ENCODE data around the gene SHROOM4. TPM values are rescaled to one million over a fixed set of nuclear protein-coding genes. Genes with fewer than 3 reads are reported as not detected.
A peak's percentile ranks its signal among the peaks of the same experiment; 100 is the strongest.

Gene SHROOM4, protein sequence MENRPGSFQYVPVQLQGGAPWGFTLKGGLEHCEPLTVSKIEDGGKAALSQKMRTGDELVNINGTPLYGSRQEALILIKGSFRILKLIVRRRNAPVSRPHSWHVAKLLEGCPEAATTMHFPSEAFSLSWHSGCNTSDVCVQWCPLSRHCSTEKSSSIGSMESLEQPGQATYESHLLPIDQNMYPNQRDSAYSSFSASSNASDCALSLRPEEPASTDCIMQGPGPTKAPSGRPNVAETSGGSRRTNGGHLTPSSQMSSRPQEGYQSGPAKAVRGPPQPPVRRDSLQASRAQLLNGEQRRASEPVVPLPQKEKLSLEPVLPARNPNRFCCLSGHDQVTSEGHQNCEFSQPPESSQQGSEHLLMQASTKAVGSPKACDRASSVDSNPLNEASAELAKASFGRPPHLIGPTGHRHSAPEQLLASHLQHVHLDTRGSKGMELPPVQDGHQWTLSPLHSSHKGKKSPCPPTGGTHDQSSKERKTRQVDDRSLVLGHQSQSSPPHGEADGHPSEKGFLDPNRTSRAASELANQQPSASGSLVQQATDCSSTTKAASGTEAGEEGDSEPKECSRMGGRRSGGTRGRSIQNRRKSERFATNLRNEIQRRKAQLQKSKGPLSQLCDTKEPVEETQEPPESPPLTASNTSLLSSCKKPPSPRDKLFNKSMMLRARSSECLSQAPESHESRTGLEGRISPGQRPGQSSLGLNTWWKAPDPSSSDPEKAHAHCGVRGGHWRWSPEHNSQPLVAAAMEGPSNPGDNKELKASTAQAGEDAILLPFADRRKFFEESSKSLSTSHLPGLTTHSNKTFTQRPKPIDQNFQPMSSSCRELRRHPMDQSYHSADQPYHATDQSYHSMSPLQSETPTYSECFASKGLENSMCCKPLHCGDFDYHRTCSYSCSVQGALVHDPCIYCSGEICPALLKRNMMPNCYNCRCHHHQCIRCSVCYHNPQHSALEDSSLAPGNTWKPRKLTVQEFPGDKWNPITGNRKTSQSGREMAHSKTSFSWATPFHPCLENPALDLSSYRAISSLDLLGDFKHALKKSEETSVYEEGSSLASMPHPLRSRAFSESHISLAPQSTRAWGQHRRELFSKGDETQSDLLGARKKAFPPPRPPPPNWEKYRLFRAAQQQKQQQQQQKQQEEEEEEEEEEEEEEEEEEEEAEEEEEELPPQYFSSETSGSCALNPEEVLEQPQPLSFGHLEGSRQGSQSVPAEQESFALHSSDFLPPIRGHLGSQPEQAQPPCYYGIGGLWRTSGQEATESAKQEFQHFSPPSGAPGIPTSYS (N-terminal part only)
- total RNA-seq, result 11.4 TPM

DNA sequence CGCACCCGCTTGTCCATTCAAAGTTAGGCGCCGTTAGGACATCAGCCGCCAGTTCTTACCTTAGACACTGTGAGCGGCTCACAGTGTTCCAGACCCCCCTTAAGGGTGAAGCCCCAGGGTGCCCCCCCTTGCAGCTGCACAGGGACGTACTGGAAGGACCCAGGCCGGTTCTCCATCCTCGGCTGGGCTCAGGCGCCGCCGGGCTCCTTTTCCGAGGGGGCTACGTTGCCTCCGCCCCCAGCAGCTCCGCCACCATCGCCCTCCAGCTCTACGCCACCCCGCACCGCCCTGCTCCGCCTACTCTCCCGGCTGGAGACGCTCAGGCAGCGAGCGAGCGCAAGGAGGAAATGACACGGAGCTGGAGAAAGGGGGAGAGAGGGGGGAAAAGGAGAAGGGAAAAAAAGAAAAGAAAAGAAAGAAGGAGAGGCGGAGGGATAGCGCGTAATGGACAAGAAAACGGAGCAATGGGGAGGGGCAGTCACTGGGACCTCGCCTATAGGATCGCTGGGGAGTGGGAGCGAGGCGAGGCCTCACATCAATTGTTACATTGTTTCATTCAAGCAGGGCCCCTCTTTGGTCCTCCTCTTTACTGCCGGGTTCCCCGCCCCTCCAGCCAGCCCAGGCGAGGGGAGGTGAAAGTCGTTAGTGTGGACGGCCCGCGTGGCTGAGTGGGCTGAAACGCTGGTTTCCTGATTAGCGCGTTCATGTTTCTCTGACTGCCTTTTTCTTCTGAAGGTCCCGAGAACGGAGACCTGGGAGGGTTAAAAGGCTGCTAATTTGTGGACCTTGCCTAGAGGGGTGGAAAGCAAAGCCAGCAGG lies at the start of gene SHROOM4:
TSS of gene SHROOM4 (minus strand) at position 352 of the 819 bp plus-strand sequence. CDS start at position 176, 176 bp downstream.
- intact Hi-C loops (cut with DNase I), result no loop called here
- DNase-seq (ENCODE audit: low spot score), result peak; percentile 69
- peak; percentile 95 for ATAC-seq

DNA sequence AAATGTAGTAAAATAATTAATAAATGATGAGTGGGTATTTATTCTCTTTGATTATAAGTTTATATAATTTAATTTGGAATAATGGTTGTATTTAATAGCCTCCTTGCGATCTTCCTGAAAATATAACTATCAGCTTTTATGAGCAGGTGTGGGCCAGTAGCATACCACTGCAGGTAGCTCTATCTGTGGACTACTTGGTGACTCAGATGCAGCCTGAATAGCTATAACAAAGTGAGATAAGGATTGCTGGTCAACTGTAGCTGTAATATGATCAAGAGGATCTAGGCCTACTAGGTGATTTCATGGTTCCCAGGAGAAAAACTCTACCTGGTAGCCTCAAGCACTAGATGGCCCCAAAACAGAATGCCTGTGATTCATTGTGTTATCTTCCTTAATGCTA lies 49.5 kb upstream of the SHROOM4 start:
- ATAC-seq (no peak), DNase-seq (ENCODE audit: low spot score) (no peak)
- intact Hi-C loops (cut with DNase I), result no loop called here

DNA sequence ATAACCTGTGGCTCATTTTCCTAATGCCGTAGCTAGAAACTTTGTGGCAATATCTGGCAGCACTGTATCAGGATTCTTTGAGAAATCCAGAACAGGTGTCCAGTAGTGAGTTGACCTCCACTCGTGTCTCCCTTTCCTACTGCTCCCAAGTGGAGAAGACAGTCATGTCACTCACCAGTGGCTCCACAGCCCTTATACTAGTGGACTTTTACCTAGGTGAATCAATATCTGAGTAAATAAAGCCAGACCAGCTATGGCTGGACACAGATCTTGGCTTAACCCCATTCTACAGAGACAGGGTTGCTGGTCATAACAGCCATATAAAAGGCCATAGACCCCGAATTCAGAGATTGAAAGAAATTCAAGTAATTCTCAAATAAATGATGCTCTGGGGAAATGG lies 46.5 kb upstream of the SHROOM4 start:
- DNase-seq (ENCODE audit: low spot score) (no peak), ATAC-seq (no peak)
- intact Hi-C loops (cut with DNase I), result no loop called here

DNA sequence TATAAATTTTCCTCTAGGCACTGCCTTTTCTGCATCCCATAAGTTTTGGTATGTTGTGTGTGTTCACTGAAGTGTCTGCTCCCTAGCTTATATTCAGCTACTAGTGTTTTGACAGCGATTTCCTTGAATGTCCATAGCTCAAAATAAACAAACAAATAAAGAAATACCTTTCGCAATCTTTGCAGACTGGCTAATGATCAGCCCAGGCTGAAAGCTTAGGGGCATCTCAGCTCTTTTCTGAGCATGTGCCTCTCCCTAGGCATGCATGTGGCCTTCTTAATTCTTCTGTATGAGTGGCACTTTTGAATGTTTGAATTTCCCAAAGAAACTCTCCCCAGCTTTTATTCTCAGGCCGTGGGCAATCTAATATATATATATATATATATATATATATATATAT lies 44.6 kb upstream of the SHROOM4 start:
- ATAC-seq (no peak), DNase-seq (ENCODE audit: low spot score) (no peak)
- intact Hi-C loops (cut with DNase I), result no loop called here

DNA sequence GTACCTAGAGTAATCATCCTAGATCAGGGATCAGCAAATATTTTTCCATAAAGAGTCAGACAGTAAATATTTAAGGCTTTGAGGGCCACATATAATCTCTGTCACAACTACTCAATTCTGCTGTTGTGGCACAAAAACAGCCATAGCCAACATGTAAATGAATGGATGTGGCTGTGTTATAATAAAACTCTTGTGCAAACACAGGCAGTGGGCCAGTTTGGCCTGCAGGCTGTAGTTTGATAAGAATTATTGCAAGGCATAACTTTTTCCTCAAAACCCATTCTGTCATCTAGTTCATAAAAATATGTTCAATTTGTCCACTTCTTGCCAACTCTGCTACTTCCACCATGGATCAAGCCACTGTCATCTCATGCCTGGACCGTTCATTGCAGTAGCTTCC lies 39.4 kb upstream of the SHROOM4 start:
- DNase-seq (ENCODE audit: low spot score) (no peak), ATAC-seq (no peak)
- intact Hi-C loops (cut with DNase I), result no loop called here

DNA sequence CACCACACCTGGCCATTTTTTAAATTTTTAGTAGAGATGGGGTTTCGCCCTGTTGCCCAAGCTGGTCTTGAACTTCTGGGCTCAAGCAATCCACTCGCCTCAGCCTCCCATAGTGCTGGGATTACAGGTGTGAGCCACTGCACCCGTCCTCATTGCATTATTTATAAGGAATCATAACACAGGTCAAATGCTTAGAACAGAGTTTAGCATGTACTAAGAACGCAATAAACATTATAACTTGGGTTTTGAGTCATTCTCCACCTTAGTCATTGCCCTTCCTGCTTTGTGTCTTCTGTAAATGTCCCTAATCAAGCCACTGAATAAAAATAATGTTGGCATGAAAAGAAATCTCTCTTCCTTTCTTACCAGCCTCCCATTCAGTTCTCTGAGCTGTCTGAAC lies 38.5 kb upstream of the SHROOM4 start:
- DNase-seq (ENCODE audit: low spot score), result no peak
- no peak for ATAC-seq
- intact Hi-C loops (cut with DNase I), result no loop called here

DNA sequence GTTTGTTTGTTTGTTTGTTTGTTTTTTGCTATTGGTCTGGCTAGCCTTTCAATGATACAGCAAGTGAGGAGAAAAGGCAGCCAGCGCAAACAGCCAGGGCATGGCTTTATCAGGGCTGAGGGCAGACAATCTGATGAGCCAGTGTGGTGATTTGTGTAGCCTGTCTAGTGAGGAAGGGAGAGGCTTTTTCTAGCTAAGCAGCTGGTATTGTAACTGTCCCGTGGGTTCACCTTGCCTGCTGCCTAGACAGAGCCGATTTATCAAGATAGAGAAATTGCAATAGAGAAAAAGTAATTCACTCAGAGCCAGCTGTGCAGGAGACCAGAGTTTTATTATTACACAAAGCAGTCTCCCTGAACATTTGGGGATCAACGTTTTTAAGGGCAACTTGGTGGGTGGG lies 28.2 kb upstream of the SHROOM4 start:
- ATAC-seq, result no peak
- intact Hi-C loops (cut with DNase I), result no loop called here

DNA sequence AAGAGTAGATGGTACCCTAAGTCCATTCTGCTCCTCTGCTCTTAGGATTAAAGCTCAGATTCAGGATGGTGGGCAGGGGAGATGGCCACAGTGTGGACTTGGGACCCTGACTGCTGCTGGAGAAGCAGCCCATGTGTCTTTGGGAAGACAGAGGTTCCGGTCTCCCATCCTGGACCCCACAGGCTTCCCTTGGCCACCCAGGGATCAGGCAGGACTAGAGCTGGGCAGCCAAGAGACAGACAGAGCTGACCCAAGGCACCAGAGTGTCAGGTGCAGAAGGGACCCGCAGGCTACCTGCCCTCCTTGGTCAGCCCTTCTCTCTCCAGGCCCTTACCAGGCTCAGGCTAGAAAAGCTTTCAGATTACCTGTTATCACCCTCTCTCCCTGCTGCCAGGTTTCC lies 25.7 kb upstream of the SHROOM4 start:
- ATAC-seq (no peak), DNase-seq (ENCODE audit: low spot score) (no peak)
- intact Hi-C loops (cut with DNase I), result no loop called here

More for the DNA sequence above, 28.2 kb upstream of the SHROOM4 start:
- DNase-seq (ENCODE audit: low spot score), result no peak

DNA sequence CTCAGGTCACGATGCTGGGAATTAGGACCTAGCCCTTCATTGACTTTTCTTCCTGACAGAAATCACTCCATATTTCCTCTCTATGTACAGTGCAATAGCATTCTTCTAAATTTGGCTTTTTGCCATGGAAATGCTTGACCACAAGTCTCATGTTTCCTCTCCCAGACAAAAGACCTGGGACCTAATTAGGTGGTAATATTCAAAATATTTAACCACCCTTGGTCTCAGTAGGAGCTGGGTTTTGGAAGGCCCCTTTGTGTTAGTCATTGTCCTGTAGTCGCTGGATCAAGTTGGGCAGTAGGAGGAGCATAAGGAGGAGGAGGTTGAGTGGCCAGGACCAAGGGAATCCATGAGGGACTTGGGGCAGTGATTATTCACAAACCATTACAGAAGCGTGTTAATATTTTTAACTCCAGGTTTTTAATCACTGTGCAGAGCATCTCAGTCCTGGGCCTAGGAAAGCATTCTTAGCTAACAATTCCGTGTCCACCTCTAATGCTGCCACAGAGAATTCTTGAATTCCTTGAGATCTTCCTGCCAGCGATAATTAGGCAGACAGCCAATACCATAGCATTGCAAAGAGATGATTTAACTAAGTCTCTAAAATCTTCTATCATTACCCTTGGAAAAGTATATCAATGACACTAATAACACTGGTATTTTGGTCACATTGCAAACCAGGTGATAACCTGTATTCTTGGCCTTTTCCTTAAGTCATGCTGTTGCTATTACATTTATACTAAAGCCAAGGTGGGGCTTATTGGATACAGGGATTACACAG lies 25.0 kb upstream of the SHROOM4 start:
- ATAC-seq (no peak), DNase-seq (ENCODE audit: low spot score) (no peak)
- intact Hi-C loops (cut with DNase I), result no loop called here

DNA sequence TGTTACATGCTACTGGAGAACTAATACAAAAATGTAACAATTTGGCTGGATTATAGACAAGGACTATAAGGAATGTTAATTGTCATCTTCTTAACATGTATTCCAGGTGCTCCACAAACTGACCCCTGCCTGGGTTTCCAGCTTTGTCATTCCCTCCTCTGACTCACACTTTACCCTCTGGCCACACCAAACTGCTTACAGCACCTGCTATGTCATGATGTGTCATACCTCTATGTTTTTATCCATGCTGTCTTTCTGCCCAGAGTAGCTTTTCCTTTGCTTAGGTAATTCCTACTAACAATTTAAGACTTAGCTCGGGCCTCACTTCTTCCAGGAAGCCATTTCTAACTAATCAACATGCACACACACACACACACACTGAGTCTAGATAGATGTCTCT lies 14.0 kb upstream of the SHROOM4 start:
- DNase-seq (ENCODE audit: low spot score), result no peak
- intact Hi-C loops (cut with DNase I), result no loop called here
- no peak for ATAC-seq

DNA sequence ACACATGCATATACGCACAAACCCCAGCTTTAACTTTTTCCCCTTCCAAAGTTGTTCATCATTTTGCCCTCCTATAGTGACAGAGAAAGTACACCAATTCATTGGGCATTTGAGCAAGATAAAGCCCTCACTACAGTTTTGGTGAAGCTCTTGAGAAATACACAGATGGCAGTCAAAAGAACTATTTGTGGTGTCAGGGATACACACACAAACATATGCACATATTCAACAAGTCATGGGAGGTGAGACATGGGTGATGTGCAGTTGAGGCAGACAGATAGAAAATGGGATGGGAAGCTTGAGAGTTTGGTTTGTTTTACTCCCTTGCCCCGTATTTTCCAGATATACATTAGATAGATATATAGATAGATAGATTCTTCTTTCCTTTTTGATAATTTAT lies 11.8 kb upstream of the SHROOM4 start:
- DNase-seq (ENCODE audit: low spot score) (no peak), ATAC-seq (no peak)
- intact Hi-C loops (cut with DNase I), result no loop called here

DNA sequence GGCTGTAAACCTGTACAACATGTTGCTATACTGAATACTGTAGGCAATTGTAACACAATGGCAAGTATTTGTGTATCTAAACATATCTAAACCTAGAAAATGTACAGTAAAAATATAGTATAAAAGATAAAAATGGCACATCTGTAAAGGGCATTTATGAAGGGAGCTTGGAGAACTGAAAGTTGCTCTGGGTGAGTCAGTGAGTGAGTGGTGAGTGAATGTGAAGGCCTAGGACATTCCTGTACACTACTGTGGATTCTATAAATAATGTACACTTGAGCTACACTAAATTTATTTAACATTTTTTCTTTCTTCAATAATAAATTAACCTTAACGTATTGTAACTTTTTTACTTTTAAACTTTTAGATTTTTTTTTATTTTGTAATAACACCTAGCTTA lies 5.0 kb upstream of the SHROOM4 start:
- DNase-seq (ENCODE audit: low spot score) (no peak), ATAC-seq (no peak)
- intact Hi-C loops (cut with DNase I), result no loop called here

DNA sequence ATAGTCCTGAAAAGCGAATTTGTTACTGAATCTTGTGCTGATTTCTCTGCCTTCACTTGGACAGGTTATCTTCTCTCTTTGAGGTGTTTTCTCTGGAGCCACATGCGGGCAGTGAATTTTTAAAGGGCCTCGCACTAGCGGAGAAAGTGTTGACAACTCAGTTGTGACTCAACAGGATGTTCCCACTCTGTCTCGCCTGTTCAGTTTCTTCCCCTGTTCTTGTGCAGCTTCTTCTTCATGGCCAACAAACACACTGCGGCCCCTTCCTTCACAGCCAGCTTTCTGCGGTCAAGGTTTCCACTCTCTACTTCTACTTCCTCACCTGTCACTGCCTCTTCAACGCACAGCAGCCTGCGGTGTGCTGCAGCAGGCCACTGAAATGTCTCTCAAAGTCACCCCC lies 1.1 kb upstream of the SHROOM4 start:
- no peak for ATAC-seq
- no peak for DNase-seq (ENCODE audit: low spot score)
- intact Hi-C loops (cut with DNase I), result no loop called here

DNA sequence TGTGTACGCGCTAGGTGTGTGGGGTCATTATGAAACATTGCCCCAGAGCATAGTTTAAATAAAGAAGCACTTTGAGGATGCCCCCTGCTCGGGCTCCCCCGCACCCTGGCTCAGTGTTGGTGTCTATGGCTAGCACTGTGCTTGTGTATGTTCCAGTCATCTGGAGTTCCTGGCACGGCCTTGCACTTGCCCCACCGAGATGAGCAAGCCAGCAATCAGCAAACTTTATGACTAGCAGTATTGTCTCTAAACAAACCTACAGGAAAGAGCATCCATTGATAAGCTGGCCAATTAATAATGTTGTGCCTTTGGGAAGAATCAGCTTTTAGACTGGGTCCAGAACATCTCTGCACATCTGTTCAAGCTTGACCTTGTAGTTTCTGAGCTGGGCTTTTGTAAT lies 707 bp upstream of the SHROOM4 start:
- intact Hi-C loops (cut with DNase I), result no loop called here
- ATAC-seq (peak; percentile 38), DNase-seq (ENCODE audit: low spot score) (peak; percentile 47)

DNA sequence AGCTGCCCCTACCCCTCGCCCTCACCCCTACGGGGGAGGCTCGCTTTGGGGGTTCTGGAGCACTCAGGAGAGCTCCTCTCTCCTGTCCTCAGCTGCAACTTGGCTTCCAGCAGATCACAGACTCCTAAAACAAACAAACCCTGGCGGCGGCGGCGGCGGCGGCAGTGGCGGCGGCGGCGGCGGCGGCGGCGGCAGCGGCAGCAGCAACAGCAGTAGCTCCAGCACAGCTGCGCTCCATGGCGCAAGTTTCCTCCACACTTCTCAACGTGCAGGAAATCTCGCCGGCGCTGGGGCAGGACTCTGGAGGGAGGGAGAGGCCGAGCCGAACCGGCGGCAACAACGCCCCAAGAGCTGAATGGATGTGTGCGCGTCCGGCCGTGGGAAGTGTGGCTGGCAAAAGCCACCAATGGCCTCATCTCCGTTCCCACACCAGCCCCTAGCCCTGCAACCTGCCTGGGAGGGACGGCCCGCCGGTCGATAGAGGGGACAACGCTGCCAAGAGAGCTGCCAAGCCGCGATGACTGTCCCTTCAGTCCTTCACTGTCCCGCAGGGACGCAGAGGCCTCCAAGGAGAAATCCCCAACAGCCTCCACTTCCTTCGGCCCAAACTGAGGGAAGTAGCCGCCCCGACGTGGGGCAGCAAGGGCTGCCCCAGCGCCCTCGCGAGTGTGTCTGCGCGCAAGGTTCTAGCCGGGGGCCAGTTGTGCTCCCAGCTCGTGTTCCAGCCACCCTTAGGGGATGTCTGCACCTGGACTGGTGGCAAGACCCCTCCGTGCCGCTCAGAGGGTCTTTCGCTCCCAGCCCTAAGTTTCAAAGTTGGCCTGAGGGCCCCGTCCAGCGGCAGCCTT lies 775 bp downstream of the SHROOM4 start:
- intact Hi-C loops (cut with DNase I), result no loop called here
- peak; percentile 60 for DNase-seq (ENCODE audit: low spot score)
- ATAC-seq, result peak; percentile 59

DNA sequence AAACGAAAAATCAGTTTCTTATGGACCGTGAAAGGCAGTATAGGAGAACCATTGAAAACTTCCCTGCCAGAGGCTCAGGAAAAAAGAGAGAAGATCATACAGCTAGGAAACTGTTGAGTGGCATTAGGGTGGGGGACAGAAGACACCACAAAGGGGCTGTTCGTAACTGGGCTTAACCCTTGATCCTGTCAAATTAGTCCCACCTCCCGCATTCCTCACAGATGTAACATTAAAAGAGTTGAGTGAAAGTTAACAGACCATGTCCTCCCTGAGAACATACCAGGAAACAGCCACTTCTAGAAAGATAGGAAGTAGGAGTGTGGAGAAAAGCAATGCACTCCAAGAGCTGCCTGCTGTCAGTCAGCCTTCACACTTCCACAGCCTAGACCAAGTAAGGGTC lies 8.7 kb downstream of the SHROOM4 start:
- intact Hi-C loops (cut with DNase I), result no loop called here
- DNase-seq (ENCODE audit: low spot score), result no peak
- ATAC-seq, result no peak

DNA sequence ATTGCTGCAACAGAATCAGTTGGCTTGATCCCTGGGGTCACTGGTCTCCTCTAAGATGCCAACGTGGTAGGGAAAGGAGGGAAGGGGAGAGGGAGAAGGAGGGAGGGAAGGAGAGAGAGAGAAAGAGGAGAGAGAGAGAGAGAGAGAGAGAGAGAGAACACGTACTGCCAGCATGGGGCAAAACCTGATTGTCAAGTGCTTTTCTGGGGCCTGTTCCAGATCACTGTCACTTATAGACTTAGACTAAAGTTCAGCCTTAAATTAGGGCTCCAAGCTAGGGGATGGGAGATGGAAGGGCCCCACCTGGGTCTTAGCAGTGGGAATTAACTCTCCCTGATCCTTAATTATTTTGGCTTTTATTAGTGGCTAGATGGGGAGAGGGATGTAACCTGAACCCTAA lies 12.9 kb downstream of the SHROOM4 start:
- DNase-seq (ENCODE audit: low spot score) (no peak), ATAC-seq (no peak)
- intact Hi-C loops (cut with DNase I), result no loop called here
